WERI-Rb-1 (cell line): Measurements from ENCODE around the gene DFFB.

Experiments used
- DNase-seq: peaks from one replicate; pipeline ENCODE4 v3.0.0-alpha.2; 2020
- H3K27ac ChIP-seq: fragments of 250-450 bp; sonication (Bioruptor Pico); 2 replicates; pipeline ENCODE4 v1.5.1; 2020; ENCODE audit warnings: mild to moderate bottlenecking, moderate library complexity
- H3K27me3 ChIP-seq: fragments of 250-450 bp; sonication (Bioruptor Pico); 2 replicates; pipeline ENCODE4 v1.5.1; 2021; ENCODE audit warnings: mild to moderate bottlenecking, low read depth, moderate library complexity; ENCODE audit not compliant: insufficient read depth, severe bottlenecking
- H3K36me3 ChIP-seq: fragments of 250-450 bp; sonication (Bioruptor Pico); 2 replicates; pipeline ENCODE4 v1.5.1; 2020; ENCODE audit warnings: mild to moderate bottlenecking, moderate library complexity
- H3K4me3 ChIP-seq: 2 replicates; pipeline ENCODE4 v1.5.1; 2011; ENCODE audit warnings: low read depth, mild to moderate bottlenecking, control low read depth, low read length
- H3K9me3 ChIP-seq: fragments of 250-450 bp; sonication (Bioruptor Pico); 2 replicates; pipeline ENCODE4 v1.5.1; 2021; ENCODE audit warnings: mild to moderate bottlenecking, moderate library complexity; ENCODE audit not compliant: severe bottlenecking
- TF ChIP-seq, protein P1 (sequence below): IDR thresholded peaks from 2 replicates; pipeline ENCODE4 v1.5.1; 2011; ENCODE audit warnings: low read depth, mild to moderate bottlenecking, control low read depth, inconsistent platforms, low read length

Gene DFFB

GRCh38 chr1:3893190-3893589 lies 35.9 kb downstream of the DFFB start:
- peaks cover 42% of the 10 kb centered on the region for H3K36me3 ChIP-seq
- no peak overlapping the region for H3K27ac ChIP-seq
- no peaks in the 10 kb centered on the region for H3K27me3 ChIP-seq
- no peak overlapping the region for H3K4me3 ChIP-seq
- no peaks in the 10 kb centered on the region for H3K9me3 ChIP-seq
- TF ChIP-seq, protein P1, sequence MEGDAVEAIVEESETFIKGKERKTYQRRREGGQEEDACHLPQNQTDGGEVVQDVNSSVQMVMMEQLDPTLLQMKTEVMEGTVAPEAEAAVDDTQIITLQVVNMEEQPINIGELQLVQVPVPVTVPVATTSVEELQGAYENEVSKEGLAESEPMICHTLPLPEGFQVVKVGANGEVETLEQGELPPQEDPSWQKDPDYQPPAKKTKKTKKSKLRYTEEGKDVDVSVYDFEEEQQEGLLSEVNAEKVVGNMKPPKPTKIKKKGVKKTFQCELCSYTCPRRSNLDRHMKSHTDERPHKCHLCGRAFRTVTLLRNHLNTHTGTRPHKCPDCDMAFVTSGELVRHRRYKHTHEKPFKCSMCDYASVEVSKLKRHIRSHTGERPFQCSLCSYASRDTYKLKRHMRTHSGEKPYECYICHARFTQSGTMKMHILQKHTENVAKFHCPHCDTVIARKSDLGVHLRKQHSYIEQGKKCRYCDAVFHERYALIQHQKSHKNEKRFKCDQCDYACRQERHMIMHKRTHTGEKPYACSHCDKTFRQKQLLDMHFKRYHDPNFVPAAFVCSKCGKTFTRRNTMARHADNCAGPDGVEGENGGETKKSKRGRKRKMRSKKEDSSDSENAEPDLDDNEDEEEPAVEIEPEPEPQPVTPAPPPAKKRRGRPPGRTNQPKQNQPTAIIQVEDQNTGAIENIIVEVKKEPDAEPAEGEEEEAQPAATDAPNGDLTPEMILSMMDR, result no peak
- no peak for DNase-seq

GRCh38 chr1:3894626-3895278 lies 37.5 kb downstream of the DFFB start:
- Histone ChIP-seq H3K4me3 (no peak overlapping the region), H3K27me3 (no peaks in the 10 kb centered on the region), H3K36me3 (peaks cover 33% of the 10 kb centered on the region), H3K27ac (no peak overlapping the region), H3K9me3 (no peaks in the 10 kb centered on the region)
- TF ChIP-seq, protein P1, result no peak
- DNase-seq, result no peak

GRCh38 chr1:3895279-3895950 lies 38.1 kb downstream of the DFFB start:
- TF ChIP-seq, protein P1, result no peak
- peaks cover 28% of the 10 kb centered on the region for H3K36me3 ChIP-seq
- H3K27ac ChIP-seq, result no peak overlapping the region
- DNase-seq, result no peak
- H3K9me3 ChIP-seq, result no peaks in the 10 kb centered on the region
- no peaks in the 10 kb centered on the region for H3K27me3 ChIP-seq
- H3K4me3 ChIP-seq, result no peak overlapping the region

GRCh38 chr1:3895951-3896325 lies 38.7 kb downstream of the DFFB start:
- Histone ChIP-seq H3K4me3 (no peak overlapping the region), H3K27ac (no peak overlapping the region), H3K27me3 (no peaks in the 10 kb centered on the region), H3K36me3 (peaks cover 23% of the 10 kb centered on the region), H3K9me3 (no peaks in the 10 kb centered on the region)
- TF ChIP-seq, protein P1, result no peak
- no peak for DNase-seq

DNA sequence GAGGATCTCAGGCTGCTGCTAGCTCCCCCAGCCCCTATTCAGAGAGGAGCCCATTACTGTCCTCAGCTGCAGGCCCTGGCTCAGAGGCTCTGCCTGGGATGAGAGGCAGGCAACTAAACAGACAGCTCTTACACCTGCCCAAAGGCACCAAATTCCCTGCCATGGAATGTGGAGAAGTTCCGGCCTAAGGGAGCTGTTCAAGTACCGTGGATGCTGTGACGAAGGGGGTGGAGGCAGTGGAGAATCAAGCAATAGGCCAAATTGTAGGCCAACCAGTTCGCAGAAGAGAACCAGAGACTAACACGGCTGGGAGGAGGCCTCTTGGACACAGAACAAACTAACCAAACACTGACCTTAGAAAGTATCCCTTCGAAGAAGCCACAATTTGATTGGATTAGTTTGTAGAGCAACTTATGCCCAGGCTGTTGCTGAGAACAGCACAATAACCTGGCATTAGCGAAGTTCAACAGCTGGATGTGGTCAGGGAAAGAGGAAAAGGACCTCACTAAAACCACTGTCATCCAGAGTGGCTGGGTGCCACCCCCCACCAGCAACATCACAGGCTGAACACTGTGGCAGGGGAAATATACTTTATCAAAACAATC lies 39.2 kb downstream of the DFFB start:
- TF ChIP-seq, protein P1, result no peak
- no peaks in the 10 kb centered on the region for H3K27me3 ChIP-seq
- no peak for DNase-seq
- H3K4me3 ChIP-seq, result no peak overlapping the region
- no peaks in the 10 kb centered on the region for H3K9me3 ChIP-seq
- no peak overlapping the region for H3K27ac ChIP-seq
- H3K36me3 ChIP-seq, result peaks cover 19% of the 10 kb centered on the region
